ENCODE results near the gene KCNK4.

Gene KCNK4

DNA sequence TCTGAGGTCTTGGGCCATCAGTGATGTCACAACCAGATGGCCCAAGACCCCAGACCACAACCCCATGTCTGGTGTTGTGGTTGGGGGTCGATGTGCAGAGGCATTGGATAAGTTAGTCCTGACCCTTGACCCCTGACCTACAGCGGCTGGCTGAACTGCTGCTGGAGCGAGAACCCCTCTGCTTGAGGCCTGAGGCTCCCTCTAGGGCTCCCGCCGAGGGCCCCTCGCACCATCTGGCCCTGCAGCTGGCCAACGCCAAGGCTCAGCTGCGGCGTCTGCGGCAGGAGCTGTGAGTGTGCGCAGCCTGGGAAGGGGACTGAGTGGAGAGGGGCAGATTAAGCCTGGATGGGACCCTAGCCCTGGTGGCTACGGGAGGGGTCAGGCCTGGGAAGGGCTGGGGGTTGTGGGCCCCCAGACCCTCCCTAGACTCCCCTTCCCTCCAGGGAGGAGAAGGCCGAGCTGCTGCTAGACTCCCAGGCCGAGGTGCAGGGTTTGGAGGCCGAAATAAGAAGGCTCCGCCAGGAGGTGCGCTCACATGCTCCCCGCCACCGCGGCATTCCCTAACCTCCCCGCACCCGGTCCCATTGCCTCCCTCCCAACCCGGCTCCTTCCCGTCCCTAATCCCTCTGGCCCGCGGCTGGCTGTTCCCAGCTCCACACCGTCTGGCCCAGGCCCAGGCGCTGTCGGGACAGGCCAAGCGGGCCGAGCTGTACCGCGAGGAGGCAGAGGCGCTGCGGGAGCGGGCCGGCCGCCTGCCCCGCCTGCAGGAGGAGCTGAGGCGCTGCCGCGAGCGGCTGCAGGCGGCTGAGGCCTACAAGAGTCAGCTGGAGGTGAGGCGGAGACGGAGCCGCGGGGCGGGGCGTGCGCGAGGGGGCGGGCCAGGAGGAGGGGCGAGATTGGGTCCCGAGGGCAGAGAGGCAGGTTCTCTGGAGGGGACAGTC, 51.0 kb downstream of the KCNK4 start:
- Histone ChIP-seq H3K36me3 (ENCODE audit: control insufficient read depth, low read depth, low read length) (no peaks in the 10 kb centered on the region), H3K4me3 (ENCODE audit: low read length) (peak overlapping the region; percentile 43), H3K9ac (ENCODE audit: low read length) (peak overlapping the region; percentile 28), H3K9me3 (ENCODE audit: control insufficient read depth, low read depth, low read length) (no peaks in the 10 kb centered on the region), H3K27me3 (ENCODE audit: control insufficient read depth, insufficient read depth, low read length) (peaks cover 12% of the 10 kb centered on the region), H3K27ac (ENCODE audit: low read length) (no peak overlapping the region), H3K4me1 (ENCODE audit: control insufficient read depth, low read depth, low read length) (peaks cover 12% of the 10 kb centered on the region)

DNA sequence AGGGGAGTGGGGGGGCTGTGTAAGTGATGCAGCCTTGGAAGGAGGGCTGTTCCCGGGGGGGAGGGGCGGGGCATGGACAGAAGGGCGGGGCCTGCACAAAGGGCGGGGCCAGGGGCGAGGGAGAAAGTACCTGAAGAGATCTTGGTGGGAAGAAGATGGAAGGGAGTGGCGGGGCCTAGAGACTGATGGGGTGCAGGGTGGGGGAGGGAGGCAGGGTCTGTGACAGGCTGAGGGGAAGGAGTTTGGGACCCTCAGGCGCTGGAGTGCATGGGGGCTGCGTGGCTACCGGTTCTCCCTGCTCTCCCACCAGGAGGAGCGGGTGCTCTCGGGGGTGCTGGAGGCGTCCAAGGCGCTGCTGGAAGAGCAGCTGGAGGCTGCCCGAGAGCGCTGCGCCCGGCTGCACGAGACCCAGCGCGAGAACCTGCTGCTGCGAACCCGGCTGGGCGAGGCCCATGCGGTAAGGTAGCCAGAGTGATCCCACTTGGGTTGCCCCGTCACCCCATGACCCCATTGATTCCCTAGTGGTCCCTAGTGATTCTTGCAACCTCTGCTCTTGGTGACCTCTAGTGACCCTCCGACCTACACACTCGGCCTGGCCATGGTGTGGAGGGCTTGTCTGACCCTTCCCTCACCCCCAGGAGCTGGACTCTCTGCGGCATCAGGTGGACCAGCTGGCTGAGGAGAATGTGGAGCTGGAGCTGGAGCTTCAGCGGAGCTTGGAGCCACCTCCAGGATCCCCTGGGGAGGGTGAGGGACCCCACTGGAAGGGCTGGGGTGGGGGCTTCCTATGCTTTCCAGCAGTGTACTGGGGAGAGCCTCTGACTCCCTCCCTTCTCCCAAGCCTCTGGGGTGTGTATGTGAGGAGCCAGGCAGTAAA, 52.0 kb downstream of the KCNK4 start:
- H3K9ac ChIP-seq (ENCODE audit: low read length), result no peak overlapping the region
- peaks cover 12% of the 10 kb centered on the region for H3K4me1 ChIP-seq (ENCODE audit: control insufficient read depth, low read depth, low read length)
- H3K9me3 ChIP-seq (ENCODE audit: control insufficient read depth, low read depth, low read length), result no peaks in the 10 kb centered on the region
- H3K27me3 ChIP-seq (ENCODE audit: control insufficient read depth, insufficient read depth, low read length), result peaks cover 12% of the 10 kb centered on the region
- H3K36me3 ChIP-seq (ENCODE audit: control insufficient read depth, low read depth, low read length), result no peaks in the 10 kb centered on the region
- no peak overlapping the region for H3K27ac ChIP-seq (ENCODE audit: low read length)
- peak overlapping the region; percentile 43 for H3K4me3 ChIP-seq (ENCODE audit: low read length)

DNA sequence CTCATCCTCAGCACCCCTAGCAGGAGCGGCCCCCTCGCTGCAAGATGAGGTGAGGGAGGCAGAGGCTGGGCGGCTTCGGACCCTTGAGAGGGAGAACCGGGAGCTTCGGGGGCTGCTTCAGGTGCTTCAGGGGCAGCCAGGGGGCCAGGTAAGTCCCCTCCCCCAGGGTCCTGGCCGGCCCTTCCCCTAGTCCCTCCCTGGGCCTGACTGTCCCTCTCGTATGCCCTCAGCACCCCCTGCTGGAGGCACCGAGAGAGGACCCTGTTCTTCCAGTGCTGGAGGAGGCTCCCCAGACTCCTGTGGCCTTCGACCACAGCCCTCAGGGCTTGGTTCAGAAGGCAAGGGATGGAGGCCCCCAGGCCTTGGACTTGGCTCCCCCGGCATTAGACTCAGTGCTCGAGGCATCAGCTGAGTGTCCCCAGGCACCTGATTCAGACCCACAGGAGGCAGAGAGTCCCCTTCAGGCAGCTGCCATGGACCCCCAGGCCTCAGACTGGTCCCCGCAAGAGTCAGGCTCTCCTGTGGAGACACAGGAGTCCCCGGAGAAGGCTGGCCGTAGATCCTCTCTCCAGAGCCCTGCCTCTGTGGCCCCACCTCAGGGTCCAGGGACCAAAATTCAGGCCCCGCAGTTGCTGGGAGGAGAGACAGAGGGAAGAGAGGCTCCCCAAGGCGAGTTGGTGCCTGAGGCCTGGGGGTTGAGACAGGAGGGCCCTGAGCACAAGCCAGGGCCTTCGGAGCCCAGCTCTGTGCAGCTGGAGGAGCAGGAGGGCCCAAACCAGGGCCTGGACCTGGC, 52.9 kb downstream of the KCNK4 start:
- Histone ChIP-seq H3K9ac (ENCODE audit: low read length) (no peak overlapping the region), H3K9me3 (ENCODE audit: control insufficient read depth, low read depth, low read length) (no peaks in the 10 kb centered on the region), H3K4me1 (ENCODE audit: control insufficient read depth, low read depth, low read length) (peaks cover 12% of the 10 kb centered on the region), H3K36me3 (ENCODE audit: control insufficient read depth, low read depth, low read length) (no peaks in the 10 kb centered on the region), H3K27ac (ENCODE audit: low read length) (no peak overlapping the region), H3K4me3 (ENCODE audit: low read length) (no peak overlapping the region), H3K27me3 (ENCODE audit: control insufficient read depth, insufficient read depth, low read length) (peaks cover 12% of the 10 kb centered on the region)

DNA sequence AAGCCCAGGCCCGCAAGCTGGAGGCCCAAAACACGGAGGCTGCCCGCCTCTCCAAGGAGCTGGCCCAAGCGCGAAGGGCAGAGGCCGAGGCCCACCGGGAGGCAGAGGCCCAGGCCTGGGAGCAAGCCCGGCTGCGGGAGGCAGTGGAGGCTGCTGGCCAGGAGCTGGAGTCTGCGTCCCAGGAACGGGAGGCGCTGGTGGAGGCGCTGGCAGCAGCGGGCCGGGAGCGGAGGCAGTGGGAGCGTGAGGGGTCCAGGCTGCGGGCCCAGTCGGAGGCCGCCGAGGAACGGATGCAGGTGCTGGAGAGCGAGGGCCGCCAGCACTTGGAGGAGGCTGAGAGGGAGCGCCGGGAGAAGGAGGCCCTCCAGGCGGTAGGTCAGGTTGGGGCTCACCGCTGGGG, 53.7 kb downstream of the KCNK4 start:
- Histone ChIP-seq H3K36me3 (ENCODE audit: control insufficient read depth, low read depth, low read length) (no peaks in the 10 kb centered on the region), H3K27ac (ENCODE audit: low read length) (no peak overlapping the region), H3K4me1 (ENCODE audit: control insufficient read depth, low read depth, low read length) (peaks cover 12% of the 10 kb centered on the region), H3K27me3 (ENCODE audit: control insufficient read depth, insufficient read depth, low read length) (peaks cover 12% of the 10 kb centered on the region), H3K9me3 (ENCODE audit: control insufficient read depth, low read depth, low read length) (no peaks in the 10 kb centered on the region), H3K4me3 (ENCODE audit: low read length) (no peak overlapping the region), H3K9ac (ENCODE audit: low read length) (no peak overlapping the region)

DNA sequence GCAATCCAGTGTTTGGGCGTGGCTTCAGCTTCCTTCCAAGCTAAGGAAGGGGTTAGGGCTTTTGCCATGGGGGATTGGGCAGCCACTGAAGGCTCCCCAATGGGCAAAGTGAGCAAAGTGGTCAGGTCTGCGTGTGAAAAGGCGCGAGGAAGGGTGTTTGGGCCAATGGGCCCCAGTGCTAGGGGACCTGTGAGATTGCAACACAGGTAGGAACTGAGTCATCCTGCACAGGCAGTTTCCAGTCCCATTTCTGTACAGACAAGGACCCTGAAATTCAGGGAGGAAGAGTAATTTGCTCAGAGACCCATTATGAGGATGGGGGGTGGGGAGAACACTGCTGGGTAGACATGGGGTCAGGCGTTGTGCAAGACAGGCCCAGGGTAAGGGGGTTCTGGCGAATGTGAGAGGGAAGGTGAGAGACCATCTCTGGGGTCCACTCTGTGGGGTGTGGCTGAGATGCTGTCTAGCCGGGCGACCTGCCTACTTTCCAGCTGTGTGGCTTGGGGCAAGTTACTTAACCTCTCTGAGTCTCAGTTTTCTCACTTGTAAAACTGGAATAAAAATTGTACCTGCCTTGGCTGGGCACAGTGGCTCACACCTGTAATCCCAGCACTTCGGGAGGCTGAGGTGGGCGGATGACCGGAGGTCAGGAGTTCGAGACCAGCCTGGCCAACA, 56.2 kb downstream of the KCNK4 start:
- Histone ChIP-seq H3K27ac (ENCODE audit: low read length) (no peak overlapping the region), H3K27me3 (ENCODE audit: control insufficient read depth, insufficient read depth, low read length) (no peaks in the 10 kb centered on the region), H3K4me3 (ENCODE audit: low read length) (no peak overlapping the region), H3K36me3 (ENCODE audit: control insufficient read depth, low read depth, low read length) (no peaks in the 10 kb centered on the region), H3K4me1 (ENCODE audit: control insufficient read depth, low read depth, low read length) (no peaks in the 10 kb centered on the region), H3K9ac (ENCODE audit: low read length) (no peak overlapping the region), H3K9me3 (ENCODE audit: control insufficient read depth, low read depth, low read length) (no peaks in the 10 kb centered on the region)

DNA sequence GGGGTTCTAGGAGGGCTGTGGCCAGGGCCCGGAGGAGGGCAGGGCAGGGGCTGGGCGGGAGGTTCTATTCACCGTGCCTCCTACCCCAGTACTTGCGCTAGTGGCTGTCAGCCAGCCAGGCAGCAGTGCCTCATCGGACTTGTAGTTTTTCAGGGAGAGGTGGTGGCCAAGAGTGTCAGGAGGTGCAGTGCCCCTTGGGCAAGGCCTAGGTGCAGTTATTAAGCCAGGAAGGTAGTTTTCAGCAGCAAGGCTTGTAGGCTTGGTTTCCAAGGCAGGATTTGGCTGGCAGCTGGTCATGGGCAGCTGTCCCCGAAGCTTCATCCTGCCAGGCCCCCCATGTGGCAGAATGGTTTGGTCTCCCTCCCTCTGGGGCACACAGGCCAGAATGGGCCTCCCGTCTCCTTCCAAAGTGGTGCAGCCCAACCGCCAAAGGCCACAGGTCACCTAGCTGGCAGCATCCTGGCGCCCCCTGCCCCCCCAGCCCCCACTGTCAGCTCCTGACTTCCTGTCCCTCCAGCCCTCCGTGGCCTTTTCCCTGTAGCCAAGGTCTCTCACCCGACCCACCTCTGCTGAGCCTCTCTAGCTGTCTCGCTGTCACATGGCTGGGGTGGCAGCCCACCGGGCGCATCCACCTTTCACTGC, 57.4 kb downstream of the KCNK4 start:
- Histone ChIP-seq H3K4me1 (ENCODE audit: control insufficient read depth, low read depth, low read length) (no peaks in the 10 kb centered on the region), H3K9me3 (ENCODE audit: control insufficient read depth, low read depth, low read length) (no peaks in the 10 kb centered on the region), H3K27ac (ENCODE audit: low read length) (no peak overlapping the region), H3K9ac (ENCODE audit: low read length) (no peak overlapping the region), H3K36me3 (ENCODE audit: control insufficient read depth, low read depth, low read length) (no peaks in the 10 kb centered on the region), H3K27me3 (ENCODE audit: control insufficient read depth, insufficient read depth, low read length) (no peaks in the 10 kb centered on the region), H3K4me3 (ENCODE audit: low read length) (no peak overlapping the region)

DNA sequence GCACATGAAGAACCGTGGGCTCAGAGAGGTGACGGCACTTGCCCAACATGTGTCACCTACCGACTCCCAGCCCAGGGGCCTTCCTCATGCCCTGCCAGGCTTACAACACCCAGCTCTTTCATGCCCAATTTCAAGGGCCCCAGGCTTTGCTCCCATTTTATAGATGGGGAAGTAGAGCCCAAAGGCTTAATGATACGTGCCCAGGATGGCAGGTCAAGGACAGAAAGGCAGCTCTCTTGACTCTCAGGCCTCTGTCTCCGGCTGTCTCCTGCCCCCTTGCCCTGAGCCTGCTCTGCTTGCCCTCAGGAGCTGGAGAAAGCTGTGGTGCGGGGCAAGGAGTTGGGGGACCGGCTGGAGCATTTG, 57.9 kb downstream of the KCNK4 start:
- Histone ChIP-seq H3K36me3 (ENCODE audit: control insufficient read depth, low read depth, low read length) (no peaks in the 10 kb centered on the region), H3K4me1 (ENCODE audit: control insufficient read depth, low read depth, low read length) (no peaks in the 10 kb centered on the region), H3K27ac (ENCODE audit: low read length) (no peak overlapping the region), H3K4me3 (ENCODE audit: low read length) (no peak overlapping the region), H3K9me3 (ENCODE audit: control insufficient read depth, low read depth, low read length) (no peaks in the 10 kb centered on the region), H3K27me3 (ENCODE audit: control insufficient read depth, insufficient read depth, low read length) (no peaks in the 10 kb centered on the region), H3K9ac (ENCODE audit: low read length) (no peak overlapping the region)

DNA sequence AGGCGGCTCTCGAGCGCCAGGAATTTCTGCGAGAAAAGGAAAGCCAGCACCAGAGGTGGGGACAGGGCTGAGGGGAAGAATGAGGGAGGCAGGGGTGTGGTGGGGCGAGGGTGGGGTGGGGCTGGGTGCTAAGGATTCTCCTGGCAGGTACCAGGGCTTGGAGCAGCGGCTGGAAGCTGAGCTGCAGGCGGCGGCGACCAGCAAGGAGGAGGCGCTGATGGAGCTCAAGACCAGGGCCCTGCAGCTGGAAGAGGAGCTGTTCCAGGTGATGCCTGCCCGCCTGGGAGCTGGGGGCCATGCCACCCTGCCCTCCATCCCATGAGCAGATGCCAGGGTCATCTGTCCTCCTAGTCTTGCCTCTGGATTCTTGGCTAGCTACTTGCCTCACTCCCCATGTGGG, 58.3 kb downstream of the KCNK4 start:
- Histone ChIP-seq H3K9me3 (ENCODE audit: control insufficient read depth, low read depth, low read length) (no peaks in the 10 kb centered on the region), H3K27ac (ENCODE audit: low read length) (no peak overlapping the region), H3K27me3 (ENCODE audit: control insufficient read depth, insufficient read depth, low read length) (no peaks in the 10 kb centered on the region), H3K9ac (ENCODE audit: low read length) (no peak overlapping the region), H3K4me3 (ENCODE audit: low read length) (no peak overlapping the region), H3K4me1 (ENCODE audit: control insufficient read depth, low read depth, low read length) (no peaks in the 10 kb centered on the region), H3K36me3 (ENCODE audit: control insufficient read depth, low read depth, low read length) (no peaks in the 10 kb centered on the region)
